Measurements from ENCODE around the gene GMCL2. TPM values are rescaled to one million over a fixed set of nuclear protein-coding genes. Genes with fewer than 3 reads are reported as not detected.

The GMCL2 gene
- total RNA-seq, 1 donor from 2014 or later, result not detected

- H3K4me1 Mint-ChIP-seq (ENCODE audit: unreplicated experiment), result no peaks in the 10 kb centered on the region
- peaks cover 23% of the 10 kb centered on the region for H3K36me3 Mint-ChIP-seq
- H3K9me3 Mint-ChIP-seq, result no peaks in the 10 kb centered on the region
- H3K27me3 Mint-ChIP-seq, result no peaks in the 10 kb centered on the region
- no peak for TF ChIP-seq CTCF (conservative IDR thresholded peaks at IDR 0.05)
- no peak overlapping the region for H3K4me3 Mint-ChIP-seq
- H3K27ac Mint-ChIP-seq, result no peak overlapping the region
- no peak for DNase-seq (ENCODE audit: extremely low spot score, unreplicated experiment)
Observed at GRCh38 chr5:178215280-178216002, 28.3 kb upstream of the GMCL2 start.

- Mint-ChIP-seq H3K4me3 (peak overlapping the region; percentile 23), H3K9me3 (no peaks in the 10 kb centered on the region), H3K4me1 (ENCODE audit: unreplicated experiment) (no peaks in the 10 kb centered on the region), H3K27me3 (no peaks in the 10 kb centered on the region), H3K27ac (peak overlapping the region; percentile 74), H3K36me3 (peaks cover 23% of the 10 kb centered on the region)
- no peak for DNase-seq (ENCODE audit: extremely low spot score, unreplicated experiment)
- no peak for TF ChIP-seq CTCF (conservative IDR thresholded peaks at IDR 0.05)
Observed at GRCh38 chr5:178214160-178214803, 27.1 kb upstream of the GMCL2 start.

- no peak for DNase-seq (ENCODE audit: extremely low spot score, unreplicated experiment)
- H3K27me3 Mint-ChIP-seq, result no peaks in the 10 kb centered on the region
Observed at GRCh38 chr5:178213748-178214151, 26.6 kb upstream of the GMCL2 start.

GRCh38 chr5:178213003-178213461, 25.9 kb upstream of the GMCL2 start:
- H3K4me3 Mint-ChIP-seq, result no peak overlapping the region

More at GRCh38 chr5:178213748-178214151, 26.6 kb upstream of the GMCL2 start:
- H3K9me3 Mint-ChIP-seq, result no peaks in the 10 kb centered on the region
- no peak for TF ChIP-seq CTCF (conservative IDR thresholded peaks at IDR 0.05)
- H3K4me3 Mint-ChIP-seq, result peak overlapping the region; percentile 23
- H3K4me1 Mint-ChIP-seq (ENCODE audit: unreplicated experiment), result no peaks in the 10 kb centered on the region
- H3K27ac Mint-ChIP-seq, result peak overlapping the region; percentile 74
- peaks cover 23% of the 10 kb centered on the region for H3K36me3 Mint-ChIP-seq

More at GRCh38 chr5:178213003-178213461, 25.9 kb upstream of the GMCL2 start:
- H3K36me3 Mint-ChIP-seq, result peaks cover 23% of the 10 kb centered on the region
- H3K9me3 Mint-ChIP-seq, result no peaks in the 10 kb centered on the region
- TF ChIP-seq CTCF (conservative IDR thresholded peaks at IDR 0.05), result no peak
- no peaks in the 10 kb centered on the region for H3K27me3 Mint-ChIP-seq
- no peak for DNase-seq (ENCODE audit: extremely low spot score, unreplicated experiment)
- peaks cover 6% of the 10 kb centered on the region for H3K4me1 Mint-ChIP-seq (ENCODE audit: unreplicated experiment)
- H3K27ac Mint-ChIP-seq, result peak overlapping the region; percentile 74
